ENCODE results near the gene FADS2. TPM values are rescaled to one million over a fixed set of nuclear protein-coding genes. Genes with fewer than 3 reads are reported as not detected.

The FADS2 gene
- total and polyA plus RNA-seq, 4 donors: 44.5 to 165 (median 78.8) TPM

GRCh38 chr11:61850687-61851086, 22.6 kb downstream of the FADS2 start:
- H3K9me3 ChIP-seq (ENCODE audit: control insufficient read depth in 4 of 4, insufficient read depth in 3 of 4, low read length in 3 of 4): no peaks in the 10 kb centered on the region
- H3K27me3 ChIP-seq (ENCODE audit: control insufficient read depth in 3 of 3, insufficient read depth in 3 of 3, low read length in 2 of 3): no peaks in the 10 kb centered on the region
- H3K9ac ChIP-seq (ENCODE audit: insufficient read depth in 1 of 2, low read length in 2 of 2): no peak overlapping the region
- H3K27ac ChIP-seq (ENCODE audit: low read depth in 1 of 2, low read length in 1 of 2): no peak overlapping the region
- WGBS, 2 donors: 81 to 93% methylated on average over 7 of the region's 7 CpGs
- H3K36me3 ChIP-seq (ENCODE audit: control insufficient read depth in 4 of 4, insufficient read depth in 4 of 4, low read length in 4 of 4): peaks cover 0 to 40% (median 11%) of the 10 kb centered on the region in 4 donors
- DNase-seq: no peak
- H3K4me3 ChIP-seq: no peak overlapping the region
- no peak for ATAC-seq (ENCODE audit: insufficient read depth, low FRiP score)
- TF ChIP-seq CTCF (IDR thresholded peaks at IDR 0.05; ENCODE audit: control extremely low read depth, extremely low read depth): no peak
- peaks cover 0 to 3% (median 0%) of the 10 kb centered on the region in 5 donors for H3K4me1 ChIP-seq (ENCODE audit: control insufficient read depth in 5 of 5, insufficient read depth in 5 of 5, low read length in 5 of 5)

GRCh38 chr11:61851113-61851899, 23.2 kb downstream of the FADS2 start:
- Histone ChIP-seq H3K9ac (ENCODE audit: insufficient read depth in 1 of 2, low read length in 2 of 2) (no peak overlapping the region), H3K4me3 (no peak overlapping the region), H3K36me3 (ENCODE audit: control insufficient read depth in 4 of 4, insufficient read depth in 4 of 4, low read length in 4 of 4) (peaks cover 0 to 40% (median 11%) of the 10 kb centered on the region in 4 donors), H3K9me3 (ENCODE audit: control insufficient read depth in 4 of 4, insufficient read depth in 3 of 4, low read length in 3 of 4) (no peaks in the 10 kb centered on the region), H3K27me3 (ENCODE audit: control insufficient read depth in 3 of 3, insufficient read depth in 3 of 3, low read length in 2 of 3) (no peaks in the 10 kb centered on the region), H3K4me1 (ENCODE audit: control insufficient read depth in 5 of 5, insufficient read depth in 5 of 5, low read length in 5 of 5) (peaks cover 0 to 3% (median 0%) of the 10 kb centered on the region in 5 donors), H3K27ac (ENCODE audit: low read depth in 1 of 2, low read length in 1 of 2) (peak overlapping the region in 1 of 2 donors; percentile 24)
- TF ChIP-seq CTCF (IDR thresholded peaks at IDR 0.05; ENCODE audit: control extremely low read depth, extremely low read depth): no peak
- DNase-seq (no peak), ATAC-seq (ENCODE audit: insufficient read depth, low FRiP score) (no peak)
- 90 to 97% methylated on average over 24 of the region's 24 CpGs for WGBS, 2 donors

GRCh38 chr11:61851900-61852295, 23.8 kb downstream of the FADS2 start:
- H3K4me3 ChIP-seq: no peak overlapping the region
- no peaks in the 10 kb centered on the region for H3K9me3 ChIP-seq (ENCODE audit: control insufficient read depth in 4 of 4, insufficient read depth in 3 of 4, low read length in 3 of 4)
- H3K4me1 ChIP-seq (ENCODE audit: control insufficient read depth in 5 of 5, insufficient read depth in 5 of 5, low read length in 5 of 5): peaks cover 0 to 3% (median 0%) of the 10 kb centered on the region in 5 donors
- H3K9ac ChIP-seq (ENCODE audit: insufficient read depth in 1 of 2, low read length in 2 of 2): no peak overlapping the region
- no peak for ATAC-seq (ENCODE audit: insufficient read depth, low FRiP score)
- peak overlapping the region in 1 of 2 donors; percentile 24 for H3K27ac ChIP-seq (ENCODE audit: low read depth in 1 of 2, low read length in 1 of 2)
- H3K27me3 ChIP-seq (ENCODE audit: control insufficient read depth in 3 of 3, insufficient read depth in 3 of 3, low read length in 2 of 3): no peaks in the 10 kb centered on the region
- 92 to 94% methylated on average over 6 of the region's 6 CpGs for WGBS, 2 donors
- no peak for TF ChIP-seq CTCF (IDR thresholded peaks at IDR 0.05; ENCODE audit: control extremely low read depth, extremely low read depth)
- H3K36me3 ChIP-seq (ENCODE audit: control insufficient read depth in 4 of 4, insufficient read depth in 4 of 4, low read length in 4 of 4): peaks cover 0 to 40% (median 14%) of the 10 kb centered on the region in 4 donors
- no peak for DNase-seq
